IPS-NIHi11 (cell line): ENCODE data around the gene ADAMTSL3.
"Not testable (repeated sequence)": the region's sequence is repeated elsewhere in the genome, so short reads cannot be mapped to it uniquely, and the experiment has no call there.

Source experiments
- DNase-seq: peaks from one replicate; pipeline ENCODE4 v3.0.0; 2012; ENCODE audit warnings: mixed read lengths, low spot score

ADAMTSL3 gene

GRCh38 chr15:84034578-84035398 is 380.9 kb downstream of the ADAMTSL3 start:
- DNase-seq, result peak; percentile 79

GRCh38 chr15:84035399-84035766 is 381.5 kb downstream of the ADAMTSL3 start:
- DNase-seq, result peak; percentile 73

GRCh38 chr15:84037301-84037700 is 383.4 kb downstream of the ADAMTSL3 start:
- DNase-seq, result no peak

- not testable (repeated sequence) for DNase-seq
These were observed 388.6 kb downstream of the ADAMTSL3 start for GRCh38 chr15:84042434-84043056.

- no peak for DNase-seq
These were observed 392.2 kb downstream of the ADAMTSL3 start for GRCh38 chr15:84046064-84046637.

- DNase-seq, result not testable (repeated sequence)
These were observed 395.6 kb downstream of the ADAMTSL3 start for GRCh38 chr15:84049480-84049879.

GRCh38 chr15:84050076-84050475 is 396.2 kb downstream of the ADAMTSL3 start:
- DNase-seq, result no peak

- not testable (repeated sequence) for DNase-seq
These were observed 397.2 kb downstream of the ADAMTSL3 start for GRCh38 chr15:84051146-84051545.

- not testable (repeated sequence) for DNase-seq
These were observed 400.6 kb downstream of the ADAMTSL3 start for GRCh38 chr15:84054544-84054943.

- DNase-seq, result no peak
These were observed 403.9 kb downstream of the ADAMTSL3 start for GRCh38 chr15:84057714-84058331.

- DNase-seq, result not testable (repeated sequence)
These were observed 409.8 kb downstream of the ADAMTSL3 start for GRCh38 chr15:84063674-84064073.

- not testable (repeated sequence) for DNase-seq
These were observed 414.8 kb downstream of the ADAMTSL3 start for GRCh38 chr15:84068674-84069073.

- DNase-seq, result not testable (repeated sequence)
These were observed 424.1 kb downstream of the ADAMTSL3 start for GRCh38 chr15:84078038-84078437.

- not testable (repeated sequence) for DNase-seq
These were observed 425.5 kb downstream of the ADAMTSL3 start for GRCh38 chr15:84079325-84079884.

- DNase-seq, result peak; percentile 70
These were observed 426.2 kb downstream of the ADAMTSL3 start for GRCh38 chr15:84079885-84080777.

GRCh38 chr15:84080778-84081084 is 426.8 kb downstream of the ADAMTSL3 start:
- DNase-seq, result not testable (repeated sequence)

GRCh38 chr15:84081391-84082168 is 427.7 kb downstream of the ADAMTSL3 start:
- DNase-seq, result no peak

GRCh38 chr15:84082739-84083138 is 428.8 kb downstream of the ADAMTSL3 start:
- peak; percentile 12 for DNase-seq

GRCh38 chr15:84086071-84086470 is 432.1 kb downstream of the ADAMTSL3 start:
- DNase-seq, result not testable (repeated sequence)
